H1 (cell line): ENCODE results near the gene TSKS. TPM values are rescaled to one million over a fixed set of nuclear protein-coding genes. Genes with fewer than 3 reads are reported as not detected.

ENCODE experiments used
- CTCF ChIA-PET: fragments of 300-600 bp; sonication (Branson Sonifier 250); formaldehyde crosslinking; loops from one replicate; lab custom pipeline; 2021; ENCODE audit not compliant: partially characterized antibody; lab: Charles Lee
- POLR2A ChIA-PET: fragments of 300-600 bp; sonication (Branson Sonifier 250); formaldehyde crosslinking; loops from one replicate; lab custom pipeline; 2021; ENCODE audit warnings: inconsistent platforms; ENCODE audit not compliant: partially characterized antibody; lab: Charles Lee
- DNase-seq, 2 experiments: peaks; one replicate each; pipeline versions ENCODE4 v3.0.0 to v3.0.0-alpha.2; 2010 to 2022; ENCODE audit warnings: low spot score in 2 of 2, low read depth in 1 of 2, mixed read lengths in 1 of 2
- FAIRE-seq: peaks from 2 replicates; lab custom pipeline; 2011; peaks lifted over from hg19 to GRCh38; lab: Jason Lieb, UNC
- H2AFZ ChIP-seq: 2 replicates; pipeline ENCODE4 v1.8.1; 2012; ENCODE audit warnings: low read length, inconsistent platforms
- H2AK5ac ChIP-seq: 2 replicates; pipeline ENCODE4 v1.6.1; 2013; ENCODE audit warnings: low read depth, low read length
- H2BK120ac ChIP-seq: replicated peaks from 2 replicates; pipeline ENCODE3; 2013; ENCODE audit warnings: low read depth, low read length, inconsistent platforms
- H2BK12ac ChIP-seq: 2 replicates; pipeline ENCODE4 v1.6.1; 2013; ENCODE audit warnings: low read depth, low read length
- H2BK15ac ChIP-seq: 2 replicates; pipeline ENCODE4 v1.6.1; 2013; ENCODE audit warnings: low read length
- H2BK20ac ChIP-seq: 2 replicates; pipeline ENCODE4 v1.6.1; 2013; ENCODE audit warnings: low read length
- H2BK5ac ChIP-seq: 2 replicates; pipeline ENCODE4 v1.6.1; 2013; ENCODE audit warnings: low read depth, low read length
- H3K14ac ChIP-seq: 2 replicates; pipeline ENCODE4 v1.6.1; 2013; ENCODE audit warnings: inconsistent platforms; ENCODE audit not compliant: insufficient read length
- H3K18ac ChIP-seq: 2 replicates; pipeline ENCODE4 v1.6.1; 2013; ENCODE audit warnings: low read length; ENCODE audit errors: extremely low read depth
- H3K23ac ChIP-seq: 2 replicates; pipeline ENCODE4 v1.6.1; 2013; ENCODE audit warnings: inconsistent platforms; ENCODE audit not compliant: insufficient read length
- H3K23me2 ChIP-seq: 2 replicates; pipeline ENCODE4 v1.6.1; 2013; ENCODE audit warnings: low read depth, low read length
- H3K27ac ChIP-seq: 2 replicates; pipeline ENCODE4 v1.6.1; 2011; ENCODE audit warnings: low read depth, low read length, inconsistent platforms
- H3K27me3 ChIP-seq, 4 experiments: replicated peaks in 1 of 4; 1 replicate in 1 of 4; 2 replicates in 3 of 4; pipeline versions ENCODE4 v1.6.1 to v1.8.1; 2011 to 2013; ENCODE audit warnings: low read length in 3 of 4, mild to moderate bottlenecking in 3 of 4, inconsistent platforms in 2 of 4, mixed read lengths in 2 of 4, moderate library complexity in 1 of 4; ENCODE audit not compliant: control insufficient read depth in 3 of 4, insufficient read depth in 3 of 4; ENCODE audit errors: extremely low read depth in 1 of 4
- H3K36me3 ChIP-seq, 4 experiments: 2 replicates each; pipeline versions ENCODE4 v1.6.1 to v1.8.1; 2011 to 2013; ENCODE audit warnings: mild to moderate bottlenecking in 4 of 4, low read length in 3 of 4, moderate library complexity in 2 of 4, control low read depth in 1 of 4, inconsistent platforms in 1 of 4; ENCODE audit not compliant: insufficient read depth in 4 of 4, control insufficient read depth in 2 of 4
- H3K4ac ChIP-seq: replicated peaks from 2 replicates; pipeline ENCODE3; 2013; ENCODE audit warnings: low read length, low read depth, mixed read lengths, inconsistent platforms; ENCODE audit not compliant: insufficient read length
- H3K4me1 ChIP-seq, 4 experiments: replicated peaks in 1 of 4; 1 replicate in 1 of 4; 2 replicates in 3 of 4; pipeline versions ENCODE4 v1.6.1 to v1.8.1; 2011 to 2013; ENCODE audit warnings: low read length in 3 of 4, inconsistent platforms in 2 of 4, mixed read lengths in 1 of 4; ENCODE audit not compliant: insufficient read depth in 4 of 4, control insufficient read depth in 3 of 4
- H3K4me2 ChIP-seq, 2 experiments: 2 replicates each; pipeline versions ENCODE4 v1.6.1 to v1.8.1; 2011 to 2013; ENCODE audit warnings: low read depth in 2 of 2, low read length in 2 of 2, control low read depth in 1 of 2, inconsistent platforms in 1 of 2, mild to moderate bottlenecking in 1 of 2; ENCODE audit not compliant: insufficient read depth in 1 of 2
- H3K4me3 ChIP-seq, 4 experiments: fragments of 200-600, 300-600 bp in 1 of 4; sonication (generic), shearing (Covaris generic), sonication (Bioruptor Twin) in 1 of 4; 2 replicates each; pipeline versions ENCODE4 v1.5.1 to v1.8.1; 2011 to 2016; ENCODE audit warnings: low read length in 4 of 4, low read depth in 3 of 4, control low read depth in 2 of 4, inconsistent platforms in 2 of 4, mild to moderate bottlenecking in 2 of 4, mixed read lengths in 1 of 4, moderate library complexity in 1 of 4; ENCODE audit not compliant: insufficient read depth in 2 of 4; ENCODE audit errors: extremely low read depth in 1 of 4
- H3K56ac ChIP-seq: replicated peaks from 2 replicates; pipeline ENCODE3; 2013; ENCODE audit warnings: low read depth, mild to moderate bottlenecking, mixed read lengths, low read length, inconsistent platforms; ENCODE audit not compliant: insufficient read length
- H3K79me1 ChIP-seq: 2 replicates; pipeline ENCODE4 v1.6.1; 2013; ENCODE audit warnings: low read depth, low read length, control low read depth
- H3K79me2 ChIP-seq, 2 experiments: 2 replicates each; pipeline versions ENCODE4 v1.6.1 to v1.8.1; 2012 to 2013; ENCODE audit warnings: low read length in 2 of 2, mild to moderate bottlenecking in 2 of 2, inconsistent platforms in 1 of 2; ENCODE audit not compliant: insufficient read depth in 2 of 2, control insufficient read depth in 1 of 2
- H3K9ac ChIP-seq, 4 experiments: replicated peaks in 1 of 4; 1 replicate in 1 of 4; 2 replicates in 3 of 4; pipeline versions ENCODE4 v1.6.1 to v1.8.1; 2011 to 2013; ENCODE audit warnings: low read depth in 3 of 4, low read length in 3 of 4, control low read depth in 2 of 4, mild to moderate bottlenecking in 2 of 4, moderate library complexity in 2 of 4, inconsistent platforms in 1 of 4; ENCODE audit errors: extremely low read depth in 1 of 4
- H3K9me3 ChIP-seq, 2 experiments: 2 replicates each; pipeline versions ENCODE4 v1.6.1 to v1.8.1; 2012 to 2013; ENCODE audit warnings: mild to moderate bottlenecking in 2 of 2, moderate library complexity in 2 of 2, control low read depth in 1 of 2, inconsistent platforms in 1 of 2, low read depth in 1 of 2, low read length in 1 of 2, mixed read lengths in 1 of 2; ENCODE audit not compliant: insufficient read depth in 2 of 2
- H4K20me1 ChIP-seq, 2 experiments: replicated peaks in 1 of 2; 2 replicates each; pipeline versions ENCODE3 to v1.8.1; 2011 to 2013; ENCODE audit warnings: inconsistent platforms in 2 of 2, low read length in 2 of 2, mild to moderate bottlenecking in 1 of 2; ENCODE audit not compliant: insufficient read depth in 2 of 2, control insufficient read depth in 1 of 2
- H4K5ac ChIP-seq: 2 replicates; pipeline ENCODE4 v1.6.1; 2013; ENCODE audit warnings: low read length, low read depth, mixed read lengths, inconsistent platforms; ENCODE audit not compliant: insufficient read length
- H4K8ac ChIP-seq: 2 replicates; pipeline ENCODE4 v1.8.0; 2013; ENCODE audit warnings: mild to moderate bottlenecking, moderate library complexity, low read length, inconsistent platforms; ENCODE audit not compliant: insufficient read depth; ENCODE audit errors: extremely low read depth
- H4K91ac ChIP-seq: replicated peaks from 2 replicates; pipeline ENCODE3; 2013; ENCODE audit warnings: low read length, mixed read lengths, inconsistent platforms; ENCODE audit not compliant: insufficient read length
- CTBP2 ChIP-seq: IDR thresholded peaks from 2 replicates; pipeline ENCODE4 v1.7.0; 2011; ENCODE audit warnings: borderline replicate concordance, mild to moderate bottlenecking, moderate library complexity, mixed read lengths, low read length; ENCODE audit not compliant: insufficient read depth, insufficient read length
- FOSL1 ChIP-seq: IDR thresholded peaks from 2 replicates; pipeline ENCODE4 v1.6.1; 2011; ENCODE audit warnings: mild to moderate bottlenecking, low read depth, low read length, moderate library complexity; ENCODE audit not compliant: insufficient read depth
- HDAC2 ChIP-seq, 2 experiments: fragments of 300-600 bp in 1 of 2; sonication (generic) in 1 of 2; IDR thresholded peaks; 2 replicates each; pipeline ENCODE4 v1.6.1; 2011 to 2012; ENCODE audit warnings: low read depth in 2 of 2, low read length in 2 of 2, mild to moderate bottlenecking in 2 of 2, moderate library complexity in 2 of 2, borderline replicate concordance in 1 of 2, inconsistent platforms in 1 of 2
- NRF1 ChIP-seq: IDR thresholded peaks from 2 replicates; pipeline ENCODE4 v1.6.1; 2011; ENCODE audit warnings: mild to moderate bottlenecking, low read depth, low read length, improper control_type of control experiment
- POLR2AphosphoS5 ChIP-seq: IDR thresholded peaks from 2 replicates; pipeline ENCODE4 v1.6.1; 2011; ENCODE audit warnings: low read depth, low read length
- RBBP5 ChIP-seq: IDR thresholded peaks from 2 replicates; pipeline ENCODE4 v1.7.1; 2012; ENCODE audit warnings: low read depth, mild to moderate bottlenecking, inconsistent platforms, low read length, moderate library complexity, borderline replicate concordance
- RFX5 ChIP-seq: IDR thresholded peaks from 2 replicates; pipeline ENCODE4 v1.6.1; 2011; ENCODE audit warnings: low read depth, low read length, improper control_type of control experiment, borderline replicate concordance
- SAP30 ChIP-seq: fragments of 300-600 bp; sonication (generic); IDR thresholded peaks from 2 replicates; pipeline ENCODE4 v1.7.1; 2012; ENCODE audit warnings: low read length, moderate library complexity, mild to moderate bottlenecking, inconsistent platforms; ENCODE audit not compliant: insufficient read depth, insufficient replicate concordance
- SP1 ChIP-seq: IDR thresholded peaks from 2 replicates; pipeline ENCODE4 v1.6.1; 2011; ENCODE audit warnings: low read depth, low read length
- SP2 ChIP-seq: IDR thresholded peaks from 2 replicates; pipeline ENCODE4 v1.6.1; 2012; ENCODE audit warnings: mild to moderate bottlenecking, low read length, inconsistent platforms
- SUZ12 ChIP-seq: fragments of 200-600 bp; sonication (generic); IDR thresholded peaks from 2 replicates; pipeline ENCODE4 v1.6.1; 2012; ENCODE audit warnings: mild to moderate bottlenecking, inconsistent platforms, low read length, moderate library complexity, mixed read lengths
- TBP ChIP-seq: IDR thresholded peaks from 2 replicates; pipeline ENCODE4 v1.6.1; 2011; ENCODE audit warnings: low read depth, low read length, improper control_type of control experiment
- WGBS, 2 experiments: shearing (Covaris generic) in 1 of 2; methylation state at CpG; one replicate each; pipeline versions ENCODE4 v1.1.6 to v1.1.7; 2013 to 2015; ENCODE audit warnings: low lambda C conversion rate in 2 of 2, mixed read lengths in 2 of 2, inconsistent platforms in 1 of 2, low coverage in 1 of 2, missing lambda C conversion rate in 1 of 2; ENCODE audit not compliant: insufficient replicate concordance in 2 of 2, insufficient coverage in 1 of 2, insufficient read length in 1 of 2; ENCODE audit errors: extremely low coverage in 1 of 2, missing lambda C conversion rate in 1 of 2; 5-methylcytosine and 5-hydroxymethylcytosine counted together
- polyA plus RNA-seq, 7 experiments: library from polyadenylated mRNA; depleted of rRNA in 3 of 7; stranded (reverse) in 5 of 7; unstranded in 2 of 7; fragments of >200 nt in 5 of 7; fragments of 200-250 nt in 2 of 7; gene quantifications; 1 replicate in 5 of 7; 2 replicates in 1 of 7; 4 replicates in 1 of 7; pipeline versions ENCODE4 v1.2.1 to v1.2.3, GENCODE V29; 2011 to 2013; ENCODE audit warnings: missing spikeins in 2 of 7, mixed read lengths in 2 of 7
- total RNA-seq: library from RNA; stranded (reverse); fragmentation: NEBNext Ultra II Directional; extraction: Animal tissue kit (Norgen Biotek cat#: 25700); gene quantifications from 2 replicates; pipeline ENCODE4 v1.2.1, GENCODE V29; 2021

Gene TSKS
- total and polyA plus RNA-seq, 2 of the 8 experiments (the other 6 are each of a cell fraction or from before 2014, with no cell fraction given), result 0.21 TPM; not detected in 1

DNA sequence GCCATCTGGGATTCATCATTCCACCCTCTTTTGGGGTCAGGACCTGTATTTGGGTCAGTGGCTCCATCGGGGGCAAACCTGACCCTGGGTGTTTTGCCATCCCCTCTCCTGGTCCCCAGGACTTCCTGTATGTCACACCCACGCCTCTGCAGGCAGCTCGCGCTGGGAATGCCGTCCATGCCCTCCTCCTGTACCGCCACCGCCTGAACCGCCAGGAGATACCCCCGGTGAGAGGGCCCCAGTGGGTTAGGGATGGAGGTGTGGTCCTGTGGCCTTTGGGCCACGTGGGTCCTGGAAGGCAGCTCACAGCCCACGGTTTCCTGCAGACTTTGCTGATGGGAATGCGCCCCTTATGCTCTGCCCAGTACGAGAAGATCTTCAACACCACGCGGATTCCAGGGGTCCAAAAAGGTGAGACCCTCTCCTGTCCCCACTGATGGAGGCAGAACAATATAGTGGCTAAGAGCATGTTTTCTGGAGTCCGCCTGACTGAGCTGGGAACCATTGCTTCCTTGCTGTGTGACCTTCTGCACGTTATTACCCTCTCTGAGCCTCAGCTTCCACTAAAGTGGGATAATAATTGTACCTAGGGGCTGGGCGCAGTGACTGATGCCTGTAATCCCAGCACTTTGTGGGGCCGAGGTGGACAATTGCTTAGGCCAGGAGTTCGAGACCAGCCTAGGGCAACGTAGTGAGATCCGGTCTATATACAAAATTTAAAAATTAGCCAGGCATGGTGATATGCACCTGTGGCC is 58.0 kb downstream of the TSKS start:
- ChIA-PET CTCF (interaction anchor here (2.3 kb wide), 1 partner anchor 12 kb away, joined by 13 read pairs; no protein-coding TSS in a partner anchor), POLR2A (interaction anchor here (0.9 to 3.4 kb wide), 5 partner anchors 9 to 29 kb away, joined by 3 to 14 read pairs (median 4); partner anchors contain the start of gene CPT1C)
- H3K79me2 ChIP-seq, result no peaks in the 10 kb centered on the region; a peak in 1 of 4 replicates
- H3K23ac ChIP-seq, result no peak overlapping the region
- H3K18ac ChIP-seq, result no peak overlapping the region
- H4K20me1 ChIP-seq, result peaks cover 0 to 2% of the 10 kb centered on the region in 2 experiments
- H2AK5ac ChIP-seq, result no peak overlapping the region
- no peak overlapping the region for H3K27ac ChIP-seq
- H3K27me3 ChIP-seq, result no peaks in the 10 kb centered on the region
- no peaks in the 10 kb centered on the region for H3K79me1 ChIP-seq
- H2BK20ac ChIP-seq, result no peak overlapping the region
- peaks cover 10 to 32% (median 21%) of the 10 kb centered on the region in 4 experiments; a peak in 7 of 8 replicates for H3K36me3 ChIP-seq
- no peak overlapping the region for H2BK15ac ChIP-seq
- no peak overlapping the region for H3K56ac ChIP-seq
- H3K4me1 ChIP-seq, result no peaks in the 10 kb centered on the region
- H3K4ac ChIP-seq, result no peak overlapping the region
- no peak overlapping the region for H3K14ac ChIP-seq
- 91% methylated on average over 22 of the region's 22 CpGs; no CpG with 5 or more reads in 1 of the 2 experiments for WGBS, 2 experiments
- DNase-seq (no peak), FAIRE-seq (no peak)
- no peak overlapping the region for H3K4me2 ChIP-seq
- no peak overlapping the region for H2BK5ac ChIP-seq
- no peak overlapping the region for H3K9ac ChIP-seq
- no peak overlapping the region for H4K8ac ChIP-seq
- H4K91ac ChIP-seq, result no peak overlapping the region
- H2AFZ ChIP-seq, result no peak overlapping the region
- no peak overlapping the region for H2BK12ac ChIP-seq
- H3K9me3 ChIP-seq, result no peaks in the 10 kb centered on the region
- H3K23me2 ChIP-seq, result peaks cover 6% of the 10 kb centered on the region; the same call in 1 of the 2 replicates
- no peak overlapping the region for H3K4me3 ChIP-seq
- no peak overlapping the region for H4K5ac ChIP-seq
- no peak overlapping the region for H2BK120ac ChIP-seq
- TF ChIP-seq POLR2AphosphoS5 (no peak), RBBP5 (no peak), HDAC2 (IDR thresholded peaks at IDR 0.05; ENCODE audit: borderline replicate concordance in 1 of 2, low read depth in 2 of 2, low read length in 2 of 2) (no peak), TBP (no peak), SP2 (no peak), NRF1 (no peak), SP1 (no peak), SAP30 (no peak), FOSL1 (no peak), RFX5 (no peak), SUZ12 (no peak), CTBP2 (no peak)
